Fibroblast of lung (primary cell): ENCODE data around the gene RABGAP1L. TPM values are rescaled to one million over a fixed set of nuclear protein-coding genes. Genes with fewer than 3 reads are reported as not detected.

ENCODE experiments used
- DNase-seq, 2 donors: peaks; one replicate each; pipeline versions ENCODE4 v3.0.0 to v3.0.0-alpha.2; 2010; ENCODE audit warnings: low read depth in 2 of 2
- H2AFZ ChIP-seq: 2 replicates; pipeline ENCODE4 v1.5.1; 2012; ENCODE audit warnings: low read length, control low read depth, inconsistent platforms
- H3K27ac ChIP-seq: 2 replicates; pipeline ENCODE4 v1.5.1; 2011; ENCODE audit warnings: low read length, control low read depth; ENCODE audit not compliant: insufficient read depth
- H3K27me3 ChIP-seq: 2 replicates; pipeline ENCODE4 v1.5.1; 2011; ENCODE audit warnings: mild to moderate bottlenecking, low read length; ENCODE audit not compliant: control insufficient read depth, insufficient read depth
- H3K36me3 ChIP-seq: 2 replicates; pipeline ENCODE4 v1.5.1; 2011; ENCODE audit warnings: low read length; ENCODE audit not compliant: control insufficient read depth, insufficient read depth
- H3K4me1 ChIP-seq: 2 replicates; pipeline ENCODE4 v1.5.1; 2011; ENCODE audit warnings: low read length; ENCODE audit not compliant: control insufficient read depth, insufficient read depth; ENCODE audit errors: extremely low read depth
- H3K4me2 ChIP-seq: 2 replicates; pipeline ENCODE4 v1.5.1; 2011; ENCODE audit warnings: low read length, control low read depth; ENCODE audit not compliant: insufficient read depth; ENCODE audit errors: extremely low read depth
- H3K4me3 ChIP-seq, 4 experiments: fragments of 200-600 bp in 1 of 4; sonication (generic) in 1 of 4; replicated peaks in 1 of 4; 2 replicates each; pipeline ENCODE4 v1.5.1; 2011 to 2016; ENCODE audit warnings: low read length in 4 of 4, low read depth in 3 of 4, mild to moderate bottlenecking in 3 of 4, control low read depth in 2 of 4, inconsistent platforms in 1 of 4, mixed read lengths in 1 of 4; ENCODE audit not compliant: insufficient read depth in 1 of 4; ENCODE audit errors: control extremely low read depth in 1 of 4
- H3K79me2 ChIP-seq: 2 replicates; pipeline ENCODE4 v1.5.1; 2012; ENCODE audit warnings: mild to moderate bottlenecking, low read length, inconsistent platforms; ENCODE audit not compliant: control insufficient read depth, insufficient read depth
- H3K9ac ChIP-seq: 2 replicates; pipeline ENCODE4 v1.5.1; 2011; ENCODE audit warnings: mild to moderate bottlenecking, low read length, control low read depth; ENCODE audit not compliant: insufficient read depth
- H3K9me3 ChIP-seq: 2 replicates; pipeline ENCODE4 v1.5.1; 2012; ENCODE audit warnings: low read depth, low read length; ENCODE audit not compliant: control insufficient read depth, insufficient read depth
- H4K20me1 ChIP-seq: 2 replicates; pipeline ENCODE4 v1.5.1; 2011; ENCODE audit warnings: low read length; ENCODE audit not compliant: control insufficient read depth, insufficient read depth; ENCODE audit errors: extremely low read depth
- EZH2 ChIP-seq: IDR thresholded peaks from 2 replicates; pipeline ENCODE4 v1.5.1; 2012; ENCODE audit warnings: low read length, control low read depth, mild to moderate bottlenecking; ENCODE audit errors: missing control alignments
- polyA plus RNA-seq, 2 donors: library from polyadenylated mRNA; depleted of rRNA in 1 of 2; stranded (reverse) in 1 of 2; unstranded in 1 of 2; fragments of >200 nt; gene quantifications; 2 replicates each; pipeline ENCODE4 v1.2.1, GENCODE V29; 2011 to 2012; ENCODE audit warnings: missing spikeins in 1 of 2
- total RNA-seq: library from RNA; depleted of rRNA; stranded (reverse); fragments of >200 nt; gene quantifications from 2 replicates; pipeline ENCODE4 v1.2.1, GENCODE V29; 2014
- TF ChIP-seq, protein P1 (sequence below), 2 donors: IDR thresholded peaks in 1 of 2; conservative IDR thresholded peaks in 1 of 2; 1 replicate in 1 of 2; 2 replicates in 1 of 2; pipeline ENCODE4 v1.5.1; 2011 to 2012; ENCODE audit warnings: low read length in 2 of 2, control low read depth in 1 of 2, inconsistent platforms in 1 of 2, low read depth in 1 of 2, mild to moderate bottlenecking in 1 of 2

The RABGAP1L gene
- total and polyA plus RNA-seq, 2 donors (not counting 1 experiment from before 2014, with no cell fraction given): 33.8 to 36.5 TPM

DNA sequence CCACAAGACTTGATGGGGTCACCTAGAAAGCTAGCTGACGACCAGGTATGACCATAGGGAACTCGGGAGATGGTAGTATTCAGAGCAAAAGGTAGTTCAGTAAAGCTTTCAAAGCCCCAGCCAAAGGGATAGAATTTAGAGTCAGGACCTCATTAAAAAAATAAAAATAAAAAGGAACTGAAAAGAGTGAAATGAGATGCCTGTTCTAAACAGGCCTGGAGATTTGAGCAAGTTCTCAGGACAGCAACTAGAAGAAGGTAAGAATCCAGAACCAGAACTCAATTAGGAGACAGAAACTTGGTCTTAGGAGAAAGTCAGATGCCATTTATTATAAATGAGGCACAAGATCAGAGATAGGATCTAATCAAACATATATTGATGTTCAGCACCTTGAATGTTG, 575.0 kb downstream of the RABGAP1L start:
- Histone ChIP-seq H3K36me3 (no peaks in the 10 kb centered on the region), H3K79me2 (no peaks in the 10 kb centered on the region), H3K9me3 (no peaks in the 10 kb centered on the region), H4K20me1 (no peaks in the 10 kb centered on the region), H3K4me1 (no peaks in the 10 kb centered on the region), H2AFZ (no peak overlapping the region), H3K4me3 (no peak overlapping the region), H3K4me2 (no peak overlapping the region), H3K27ac (no peak overlapping the region), H3K9ac (no peak overlapping the region), H3K27me3 (no peaks in the 10 kb centered on the region)
- TF ChIP-seq, protein P1, sequence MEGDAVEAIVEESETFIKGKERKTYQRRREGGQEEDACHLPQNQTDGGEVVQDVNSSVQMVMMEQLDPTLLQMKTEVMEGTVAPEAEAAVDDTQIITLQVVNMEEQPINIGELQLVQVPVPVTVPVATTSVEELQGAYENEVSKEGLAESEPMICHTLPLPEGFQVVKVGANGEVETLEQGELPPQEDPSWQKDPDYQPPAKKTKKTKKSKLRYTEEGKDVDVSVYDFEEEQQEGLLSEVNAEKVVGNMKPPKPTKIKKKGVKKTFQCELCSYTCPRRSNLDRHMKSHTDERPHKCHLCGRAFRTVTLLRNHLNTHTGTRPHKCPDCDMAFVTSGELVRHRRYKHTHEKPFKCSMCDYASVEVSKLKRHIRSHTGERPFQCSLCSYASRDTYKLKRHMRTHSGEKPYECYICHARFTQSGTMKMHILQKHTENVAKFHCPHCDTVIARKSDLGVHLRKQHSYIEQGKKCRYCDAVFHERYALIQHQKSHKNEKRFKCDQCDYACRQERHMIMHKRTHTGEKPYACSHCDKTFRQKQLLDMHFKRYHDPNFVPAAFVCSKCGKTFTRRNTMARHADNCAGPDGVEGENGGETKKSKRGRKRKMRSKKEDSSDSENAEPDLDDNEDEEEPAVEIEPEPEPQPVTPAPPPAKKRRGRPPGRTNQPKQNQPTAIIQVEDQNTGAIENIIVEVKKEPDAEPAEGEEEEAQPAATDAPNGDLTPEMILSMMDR (conservative IDR thresholded peaks at IDR 0.05 in 1 of 2, IDR thresholded peaks at IDR 0.05 in 1 of 2; ENCODE audit: low read depth in 1 of 2, low read length in 2 of 2): no peak
- no peak for TF ChIP-seq EZH2
- DNase-seq: no peak

DNA sequence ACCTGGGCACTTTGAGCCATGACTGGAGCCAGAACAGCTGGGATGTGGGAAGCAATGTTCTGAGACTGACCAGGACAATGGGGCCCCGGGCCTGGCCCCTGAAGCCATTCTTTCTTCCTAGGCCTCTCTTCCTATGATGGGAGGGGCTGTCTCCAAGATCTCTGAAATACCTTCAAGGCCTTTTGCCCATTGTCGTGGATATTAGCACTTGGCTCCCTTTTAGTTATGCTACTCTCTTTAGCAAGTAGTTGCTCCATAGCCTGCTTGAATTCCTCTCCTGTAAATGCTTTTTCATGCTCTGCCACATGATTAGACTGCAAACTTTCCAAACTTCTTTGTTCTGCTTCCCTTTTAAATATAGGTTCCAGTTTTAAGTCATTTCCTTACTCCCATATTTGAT, 577.5 kb downstream of the RABGAP1L start:
- Histone ChIP-seq H2AFZ (no peak overlapping the region), H3K9me3 (no peaks in the 10 kb centered on the region), H3K27me3 (no peaks in the 10 kb centered on the region), H3K4me1 (no peaks in the 10 kb centered on the region), H3K36me3 (no peaks in the 10 kb centered on the region), H3K27ac (no peak overlapping the region), H4K20me1 (no peaks in the 10 kb centered on the region), H3K79me2 (no peaks in the 10 kb centered on the region), H3K4me2 (no peak overlapping the region), H3K4me3 (no peak overlapping the region), H3K9ac (no peak overlapping the region)
- DNase-seq: no peak
- TF ChIP-seq, protein P1 (conservative IDR thresholded peaks at IDR 0.05 in 1 of 2, IDR thresholded peaks at IDR 0.05 in 1 of 2; ENCODE audit: low read depth in 1 of 2, low read length in 2 of 2): no peak
- no peak for TF ChIP-seq EZH2

DNA sequence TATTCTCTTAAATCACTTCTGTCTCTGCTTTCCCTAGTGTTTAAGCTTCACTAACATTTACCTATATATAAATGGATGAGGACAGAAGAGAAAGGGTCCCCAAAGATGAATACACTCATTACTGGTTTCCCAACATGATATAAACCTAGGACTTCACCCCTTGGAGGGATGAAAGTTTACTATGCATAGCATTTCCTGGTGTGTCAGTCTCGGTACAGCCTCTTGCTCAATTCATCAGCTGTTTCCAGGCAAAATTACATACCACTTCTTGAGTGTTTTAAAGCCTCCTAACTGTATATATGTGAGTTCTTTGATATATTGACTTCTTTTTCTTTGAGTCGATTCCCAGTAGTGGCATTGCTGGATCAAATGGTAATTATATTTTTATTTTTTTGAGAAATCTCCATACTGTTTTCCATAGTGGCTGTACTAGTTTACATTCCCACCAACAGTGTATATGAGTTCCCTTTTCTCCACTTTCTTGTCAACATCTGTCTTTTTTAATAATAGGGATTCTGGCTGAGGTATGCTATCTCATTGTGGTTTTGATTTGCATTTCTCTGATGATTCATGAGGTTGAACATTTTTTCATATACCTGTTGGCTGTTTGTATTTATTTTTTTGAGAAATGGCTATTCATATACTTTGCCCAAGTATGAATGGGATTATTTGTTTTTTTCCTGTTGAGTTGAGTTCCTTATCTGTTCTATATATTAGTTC, 581.1 kb downstream of the RABGAP1L start:
- Histone ChIP-seq H3K4me1 (no peaks in the 10 kb centered on the region), H3K4me2 (no peak overlapping the region), H3K36me3 (no peaks in the 10 kb centered on the region), H3K27ac (no peak overlapping the region), H3K4me3 (no peak overlapping the region), H3K9me3 (no peaks in the 10 kb centered on the region), H3K79me2 (no peaks in the 10 kb centered on the region), H2AFZ (no peak overlapping the region), H3K27me3 (no peaks in the 10 kb centered on the region), H4K20me1 (no peaks in the 10 kb centered on the region), H3K9ac (no peak overlapping the region)
- DNase-seq: peak; percentile 8 to 30
- TF ChIP-seq, protein P1 (conservative IDR thresholded peaks at IDR 0.05 in 1 of 2, IDR thresholded peaks at IDR 0.05 in 1 of 2; ENCODE audit: low read depth in 1 of 2, low read length in 2 of 2): no peak
- no peak for TF ChIP-seq EZH2
